Uterus (tissue), 2 donors: ENCODE measurements around the gene TSPO.

Experiments used
- CTCF ChIP-seq, 4 experiments: fragments of 200-600 bp in 2 of 4; fragments of 450-650 bp in 2 of 4; sonication (generic) in 2 of 4; IDR thresholded peaks; one replicate each; pipeline ENCODE4 v1.5.1; 2016 to 2019; ENCODE audit warnings: antibody characterized with exemption in 4 of 4, mild to moderate bottlenecking in 2 of 4, moderate library complexity in 1 of 4
- POLR2A ChIP-seq, 2 donors: fragments of 450-650 bp; IDR thresholded peaks; one replicate each; pipeline ENCODE4 v1.6.1; 2016; ENCODE audit warnings: antibody characterized with exemption in 2 of 2, mild to moderate bottlenecking in 1 of 2, moderate library complexity in 1 of 2

DNA sequence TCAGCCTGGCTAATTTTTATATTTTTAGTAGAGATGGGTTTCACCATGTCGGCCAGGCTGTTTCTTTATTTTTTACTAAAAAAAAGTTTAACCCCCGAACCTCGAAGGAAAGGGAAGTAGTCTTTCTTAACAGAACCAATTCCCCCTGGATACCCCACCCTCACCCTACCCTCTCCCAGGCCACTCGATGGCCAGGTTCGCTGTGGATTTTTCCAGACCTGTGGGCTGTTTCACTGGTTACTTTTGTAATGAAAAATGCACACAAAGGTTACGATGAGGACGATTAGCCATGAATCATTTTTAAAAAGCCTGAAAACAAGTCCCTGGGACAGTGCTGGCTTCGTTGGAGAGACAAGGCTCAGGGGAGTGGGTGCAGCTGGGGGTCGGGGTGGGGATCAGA lies 2.5 kb downstream of the TSPO start:
- TF ChIP-seq CTCF (IDR thresholded peaks at IDR 0.05) (no peak), POLR2A (IDR thresholded peaks at IDR 0.05) (no peak)
